ACHN (cell line): ENCODE data around the gene TRIM29.
A peak's percentile ranks its signal among the peaks of the same experiment; 100 is the strongest.
"Not testable (repeated sequence)": the region's sequence is repeated elsewhere in the genome, so short reads cannot be mapped to it uniquely, and the experiment has no call there.

Experiments used
- DNase-seq: peaks from one replicate; pipeline ENCODE4 v3.0.0-alpha.2; 2015
- in situ Hi-C: cut with HindIII; loops from 2 replicates; pipeline ENCODE4 v1.10.0; 2017; ENCODE audit warnings: low sequenced_read_pairs, low pct_ligation_motif_present, low pct_unique_long_range_greater_than_20kb

Gene TRIM29, protein sequence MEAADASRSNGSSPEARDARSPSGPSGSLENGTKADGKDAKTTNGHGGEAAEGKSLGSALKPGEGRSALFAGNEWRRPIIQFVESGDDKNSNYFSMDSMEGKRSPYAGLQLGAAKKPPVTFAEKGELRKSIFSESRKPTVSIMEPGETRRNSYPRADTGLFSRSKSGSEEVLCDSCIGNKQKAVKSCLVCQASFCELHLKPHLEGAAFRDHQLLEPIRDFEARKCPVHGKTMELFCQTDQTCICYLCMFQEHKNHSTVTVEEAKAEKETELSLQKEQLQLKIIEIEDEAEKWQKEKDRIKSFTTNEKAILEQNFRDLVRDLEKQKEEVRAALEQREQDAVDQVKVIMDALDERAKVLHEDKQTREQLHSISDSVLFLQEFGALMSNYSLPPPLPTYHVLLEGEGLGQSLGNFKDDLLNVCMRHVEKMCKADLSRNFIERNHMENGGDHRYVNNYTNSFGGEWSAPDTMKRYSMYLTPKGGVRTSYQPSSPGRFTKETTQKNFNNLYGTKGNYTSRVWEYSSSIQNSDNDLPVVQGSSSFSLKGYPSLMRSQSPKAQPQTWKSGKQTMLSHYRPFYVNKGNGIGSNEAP

DNA sequence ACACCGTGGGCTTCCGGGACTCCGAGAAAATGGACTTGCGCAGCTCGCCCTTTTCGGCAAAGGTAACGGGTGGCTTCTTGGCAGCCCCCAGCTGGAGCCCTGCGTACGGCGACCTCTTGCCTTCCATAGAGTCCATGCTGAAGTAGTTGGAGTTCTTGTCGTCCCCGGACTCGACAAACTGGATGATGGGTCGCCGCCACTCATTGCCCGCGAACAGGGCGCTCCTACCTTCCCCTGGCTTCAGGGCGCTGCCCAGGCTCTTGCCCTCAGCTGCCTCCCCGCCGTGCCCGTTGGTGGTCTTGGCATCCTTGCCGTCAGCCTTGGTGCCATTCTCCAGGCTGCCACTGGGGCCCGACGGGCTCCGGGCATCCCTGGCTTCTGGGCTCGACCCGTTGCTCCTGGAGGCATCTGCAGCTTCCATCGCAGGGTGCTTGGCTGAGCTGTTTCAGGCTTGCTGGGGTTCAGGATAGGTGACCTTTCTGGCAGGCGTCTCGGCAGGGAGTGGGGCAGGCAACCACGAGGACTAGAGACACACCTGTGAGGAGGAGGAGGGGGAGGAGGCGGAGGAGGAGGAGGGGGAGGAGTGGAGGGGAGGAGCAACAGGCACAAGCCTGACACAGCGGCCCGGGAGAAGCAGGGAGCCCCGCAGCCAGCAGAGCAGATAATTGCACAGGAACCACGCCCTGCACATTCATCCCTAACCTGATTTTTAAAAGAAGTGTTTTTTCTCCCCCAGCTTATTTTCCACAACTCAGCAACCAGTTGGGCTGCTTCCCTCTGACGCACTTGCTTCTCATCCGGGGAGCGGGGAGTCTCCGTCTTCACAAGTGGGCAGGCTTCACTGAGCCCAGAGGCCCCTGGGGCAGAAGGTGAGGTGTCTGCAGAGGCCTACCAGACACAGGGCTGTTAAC is at the start of gene TRIM29:
TRIM29 (minus strand) TSS at position 503 of the 911 bp plus-strand sequence; CDS start at position 421, 82 bp downstream.
- DNase-seq = no peak
- in situ Hi-C loops = no loop called here

DNA sequence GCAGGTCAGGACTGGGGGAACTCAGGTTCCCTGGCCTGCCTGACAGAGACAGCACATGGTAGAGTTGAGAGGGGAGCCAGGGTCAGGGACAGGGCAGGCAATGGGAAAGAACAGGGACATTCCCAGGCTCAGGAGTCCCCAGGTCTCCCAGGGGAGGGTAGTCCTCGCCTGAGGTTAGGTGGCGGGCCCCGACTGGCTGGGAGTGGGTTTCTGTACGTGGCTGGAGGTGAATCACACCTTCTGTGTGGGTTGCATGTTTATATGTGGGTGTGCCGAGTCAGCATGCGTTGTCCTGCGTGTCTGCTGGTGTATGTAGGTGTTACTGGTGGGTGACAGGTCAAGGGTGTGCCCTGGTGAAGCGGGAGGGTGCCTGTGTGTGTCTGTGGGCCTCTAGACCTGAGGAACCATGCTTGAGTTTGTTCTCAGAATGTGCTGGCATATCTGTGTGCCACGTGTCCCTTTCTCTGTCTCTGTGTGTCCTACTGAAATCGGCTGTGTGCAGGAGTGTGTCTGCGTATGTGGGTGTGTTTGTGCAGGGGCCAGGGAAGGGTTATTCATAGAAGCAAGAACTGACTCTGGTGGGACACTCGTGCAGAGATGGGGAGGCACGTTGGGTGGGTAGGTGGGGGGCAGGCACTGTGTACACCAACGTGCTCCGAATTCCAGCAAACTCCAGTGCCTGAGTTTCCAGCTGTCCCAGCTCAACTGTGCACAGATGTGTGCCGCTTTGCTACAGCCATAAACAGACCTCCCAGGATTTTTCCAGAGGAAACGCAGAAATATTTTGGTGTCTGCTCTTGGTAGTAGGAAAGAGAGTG is 49.1 kb upstream of the TRIM29 start:
- no peak for DNase-seq

DNA sequence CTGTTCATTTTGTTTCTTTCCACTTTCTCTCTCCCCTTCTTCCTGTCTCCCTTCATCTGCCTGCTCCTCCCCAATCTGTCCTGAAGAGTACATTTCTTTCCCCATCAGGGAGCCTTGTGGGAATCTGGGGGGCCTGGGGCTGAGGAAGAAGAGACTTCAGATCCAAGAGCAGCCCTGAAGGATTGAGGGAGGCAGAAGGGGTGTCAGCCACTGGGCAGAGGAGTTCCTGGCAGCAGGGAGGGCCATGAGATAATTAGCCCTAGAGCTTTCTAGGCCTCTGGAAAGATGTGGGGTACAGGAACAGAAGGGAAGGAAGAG is 48.5 kb upstream of the TRIM29 start:
- in situ Hi-C loops = no loop called here
- no peak for DNase-seq

More for the DNA sequence above, 49.1 kb upstream of the TRIM29 start:
- in situ Hi-C loops = no loop called here

DNA sequence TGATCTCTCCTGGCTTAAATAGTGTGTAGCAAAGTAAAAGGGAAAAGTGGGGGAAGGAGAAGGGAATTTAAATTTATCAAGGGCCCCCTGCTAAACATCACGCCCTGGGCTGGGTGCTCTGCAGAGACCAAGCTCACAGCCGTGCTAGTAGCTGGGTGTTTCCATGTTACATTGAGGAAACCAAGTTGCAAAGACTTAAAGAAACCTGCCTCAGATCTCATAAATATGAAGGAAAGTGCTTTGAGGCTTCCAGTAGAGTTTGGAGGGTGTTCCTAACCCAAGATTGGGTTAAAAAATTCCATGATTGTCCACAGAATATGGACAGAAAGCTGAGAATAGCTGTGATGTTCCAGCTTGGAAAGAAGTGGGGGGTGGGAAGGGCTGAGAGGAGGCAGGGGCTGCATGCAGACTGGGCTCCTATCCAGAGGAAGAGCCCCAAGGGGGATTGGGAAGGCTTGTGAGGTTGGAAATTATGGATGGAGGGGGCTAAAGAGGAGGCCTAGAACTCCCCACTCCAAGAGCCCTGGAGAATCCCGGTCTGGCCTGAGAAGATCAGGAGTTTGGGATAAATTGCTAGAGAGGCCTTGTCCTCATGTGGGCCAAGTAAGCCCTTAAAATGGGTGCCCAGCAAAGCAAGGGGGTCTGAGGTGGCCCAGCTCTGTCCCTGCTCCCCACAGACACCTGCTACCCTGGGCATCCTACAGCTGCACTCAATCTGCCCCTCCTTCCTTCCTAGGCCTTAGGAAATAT is 48.0 kb upstream of the TRIM29 start:
- no peak for DNase-seq
- in situ Hi-C loops = no loop called here

DNA sequence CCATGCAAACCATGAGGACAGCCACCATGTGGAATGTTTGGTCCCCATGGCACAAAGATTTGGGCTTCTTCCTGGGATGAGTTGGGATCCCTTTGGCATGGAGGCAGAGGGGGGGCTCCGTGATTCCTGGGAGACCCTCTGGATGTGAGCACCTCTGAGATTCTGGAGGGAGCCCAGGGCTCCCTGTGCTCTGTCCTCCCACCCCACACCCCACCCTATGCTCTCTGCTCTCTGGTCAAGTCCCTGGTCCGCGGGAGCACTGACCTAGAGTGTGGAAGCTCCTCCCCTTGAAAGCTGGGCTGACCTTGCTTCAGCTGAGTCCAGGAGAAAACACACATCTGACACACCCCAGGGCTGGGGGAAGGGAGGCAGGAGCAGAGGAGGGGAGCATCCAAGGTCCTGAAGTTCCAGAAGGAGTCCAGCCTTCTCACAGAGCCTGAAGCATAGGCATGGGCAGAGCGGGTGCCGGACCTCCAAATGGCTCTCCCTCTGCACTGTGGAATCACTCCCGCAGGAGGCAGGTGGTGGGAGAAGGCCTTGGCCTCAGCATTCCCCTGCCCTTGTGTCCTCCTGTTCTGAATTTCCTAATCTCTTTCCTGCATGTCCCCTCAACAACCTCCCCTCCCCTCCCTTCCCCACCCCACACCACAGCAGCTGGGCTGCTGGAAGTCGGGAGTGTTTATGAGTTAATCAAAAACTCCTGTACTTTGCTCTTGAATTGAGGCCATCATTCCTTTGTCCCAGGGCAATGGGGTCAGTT is 47.2 kb upstream of the TRIM29 start:
- in situ Hi-C loops = no loop called here
- peak; percentile 46 for DNase-seq

DNA sequence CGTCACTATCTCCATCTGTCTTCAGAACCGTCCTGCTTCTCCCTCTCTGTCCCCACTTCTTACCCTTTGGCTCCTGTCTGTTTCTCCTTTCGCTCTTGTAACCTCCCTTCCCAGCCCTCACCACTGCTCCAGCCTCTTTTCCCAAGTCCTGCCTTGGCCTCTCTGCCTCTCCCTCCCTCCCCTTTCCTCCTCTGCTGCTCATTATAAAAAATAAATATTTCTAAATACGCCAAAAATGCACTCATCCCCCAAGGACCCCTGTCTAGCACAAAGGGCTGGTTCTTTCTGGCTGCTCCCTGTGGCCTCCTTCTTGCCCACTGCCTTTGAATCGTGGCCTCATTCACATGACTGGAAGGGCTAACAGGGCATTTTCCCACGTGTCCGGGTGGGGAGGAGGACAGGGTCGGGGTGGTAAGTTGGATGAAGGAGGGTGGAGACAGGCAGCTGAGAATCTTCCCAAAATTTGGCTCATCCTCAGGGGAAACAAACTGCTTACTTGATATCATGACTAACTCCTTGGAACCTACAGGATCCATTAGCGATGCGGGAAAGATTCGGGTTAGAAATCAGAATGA is 46.5 kb upstream of the TRIM29 start:
- in situ Hi-C loops = no loop called here
- DNase-seq = no peak

DNA sequence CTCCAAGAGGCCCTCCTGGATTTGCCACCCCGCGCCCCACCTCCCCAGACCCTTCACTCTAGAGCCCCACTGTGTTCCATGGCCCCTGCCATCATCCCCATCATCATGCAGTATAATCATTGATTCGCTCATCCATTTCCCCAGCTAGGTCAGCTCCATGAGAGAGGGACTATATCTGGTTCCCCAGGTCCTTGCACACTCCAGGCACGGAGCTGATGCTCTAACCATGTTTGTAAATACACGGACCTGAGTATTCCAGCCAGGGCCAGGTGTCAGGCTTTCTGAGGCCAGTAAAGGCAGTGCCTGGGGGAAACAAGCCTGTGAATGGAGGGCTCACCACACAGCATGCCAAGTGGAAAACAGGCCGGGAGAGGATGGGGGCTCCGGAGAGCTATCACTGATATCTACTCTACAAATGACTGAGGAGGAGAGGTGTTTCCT is 45.8 kb upstream of the TRIM29 start:
- DNase-seq = no peak
- in situ Hi-C loops = no loop called here

DNA sequence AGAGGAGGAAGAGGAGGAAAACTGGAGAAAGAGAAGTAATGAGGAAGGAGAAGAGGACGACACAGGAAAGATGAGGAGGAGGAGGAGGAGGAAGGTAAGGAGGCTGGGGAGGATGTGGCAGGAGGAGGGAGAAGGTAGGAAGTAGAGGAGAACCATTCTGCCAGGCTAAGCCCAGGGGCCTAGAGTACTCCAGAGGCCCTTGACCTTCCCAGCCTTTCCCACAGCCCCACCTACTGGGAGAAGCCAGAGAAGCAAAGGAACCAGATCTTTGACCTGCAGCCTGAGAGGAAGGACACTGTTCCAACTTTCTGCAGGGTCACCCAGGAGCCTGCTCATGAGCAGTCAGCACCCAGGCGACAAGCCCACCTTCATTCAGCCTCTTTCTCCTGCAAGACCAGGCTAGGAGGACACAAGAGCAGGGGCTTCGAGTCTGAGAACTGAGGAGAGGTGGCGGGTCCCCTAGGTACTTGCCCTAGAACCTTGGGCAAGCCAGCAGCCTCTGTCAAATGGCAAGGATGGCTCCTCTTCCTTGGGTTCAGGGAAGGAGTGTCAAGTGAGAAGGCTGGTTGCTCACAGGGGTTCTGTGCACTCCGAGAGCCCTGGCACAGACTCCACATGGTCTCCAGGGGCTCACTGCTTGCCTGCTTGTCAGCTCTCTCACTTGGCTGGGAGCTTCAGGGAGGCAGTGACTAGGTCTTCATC is 45.0 kb upstream of the TRIM29 start:
- peak; percentile 44 for DNase-seq

DNA sequence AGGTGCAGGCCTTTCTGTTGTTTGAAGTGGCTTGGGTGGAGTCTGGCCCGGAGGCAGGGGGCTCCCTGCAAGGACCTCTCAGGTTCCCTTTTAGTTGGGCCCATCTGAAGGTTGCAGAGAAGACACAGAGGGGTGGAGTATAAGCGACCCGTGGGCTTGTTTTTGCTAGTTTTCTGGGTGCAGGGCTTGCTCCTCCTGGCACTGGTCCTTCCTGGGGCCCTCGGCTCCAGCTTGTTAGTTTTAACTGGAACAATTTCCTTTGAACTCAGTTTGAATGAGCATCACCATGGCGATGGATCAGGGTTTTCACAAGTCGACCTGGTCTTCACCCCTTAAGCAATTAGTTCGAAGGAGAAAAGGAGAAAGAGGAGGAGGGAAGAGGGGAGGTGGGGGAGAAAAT is 44.5 kb upstream of the TRIM29 start:
- DNase-seq = no peak
- in situ Hi-C loops = no loop called here

More for the DNA sequence above, 45.0 kb upstream of the TRIM29 start:
- in situ Hi-C loops = no loop called here

DNA sequence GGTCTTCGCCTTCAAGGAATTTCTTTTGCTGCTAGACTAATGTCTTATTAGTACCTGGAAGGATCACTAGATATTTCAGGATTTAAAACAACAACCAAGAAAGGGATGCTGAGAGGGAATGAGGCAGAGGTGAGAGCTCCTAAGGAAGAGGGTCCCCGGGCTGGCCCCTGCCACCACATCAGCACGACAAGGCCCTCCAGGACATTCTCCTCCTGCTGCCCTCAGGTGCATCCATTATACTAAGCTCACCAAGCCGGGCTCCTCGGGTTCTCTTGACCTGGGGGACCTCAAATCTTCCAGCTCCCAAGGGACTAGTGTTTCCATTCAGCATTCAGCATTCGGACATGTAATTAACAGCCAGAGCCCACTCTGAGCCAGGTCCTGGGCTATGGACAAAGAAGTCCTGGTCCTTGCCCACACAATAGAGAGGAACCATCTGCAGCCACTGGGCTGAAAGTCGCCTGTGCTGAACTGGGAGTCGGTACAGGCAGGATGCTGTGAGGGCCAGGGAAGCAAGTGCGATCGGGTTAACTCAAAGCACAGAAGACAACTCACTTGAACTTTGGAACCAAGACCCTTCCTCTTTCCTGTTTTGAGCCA is 43.6 kb upstream of the TRIM29 start:
- in situ Hi-C loops = no loop called here
- no peak for DNase-seq

DNA sequence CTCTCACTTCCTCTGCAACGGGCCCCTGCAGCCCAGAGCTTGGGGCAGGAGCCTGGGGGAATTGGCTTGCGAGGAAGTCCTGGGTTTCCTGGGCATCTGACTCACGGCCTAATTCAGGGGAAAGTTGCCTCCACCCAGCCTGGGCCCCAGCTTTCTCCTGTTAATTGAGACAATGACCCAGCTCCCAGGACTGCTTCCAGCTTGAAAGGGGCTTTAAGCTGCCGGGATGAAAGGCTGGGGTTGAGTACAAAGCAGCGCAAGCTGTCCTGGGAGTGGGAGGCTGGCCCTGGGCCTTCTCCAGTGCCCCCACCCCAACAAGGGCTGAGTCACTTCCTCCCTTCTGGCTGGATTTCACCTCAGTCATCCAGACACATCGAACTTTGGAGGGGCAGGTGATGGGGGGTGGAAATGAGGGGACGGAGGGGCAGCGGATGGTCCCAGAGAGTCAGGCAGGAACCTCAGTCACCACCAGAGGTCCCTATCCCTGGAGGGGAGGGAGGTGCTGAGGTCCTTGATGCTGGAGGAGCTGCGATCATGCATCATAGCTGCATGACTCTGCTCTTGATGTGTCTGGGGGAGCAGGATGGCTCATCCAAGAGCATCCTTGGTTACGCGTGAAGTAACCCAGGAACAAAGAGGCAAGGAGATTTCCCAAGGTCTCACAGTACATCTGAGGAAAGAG is 42.8 kb upstream of the TRIM29 start:
- DNase-seq = no peak
- in situ Hi-C loops = no loop called here

DNA sequence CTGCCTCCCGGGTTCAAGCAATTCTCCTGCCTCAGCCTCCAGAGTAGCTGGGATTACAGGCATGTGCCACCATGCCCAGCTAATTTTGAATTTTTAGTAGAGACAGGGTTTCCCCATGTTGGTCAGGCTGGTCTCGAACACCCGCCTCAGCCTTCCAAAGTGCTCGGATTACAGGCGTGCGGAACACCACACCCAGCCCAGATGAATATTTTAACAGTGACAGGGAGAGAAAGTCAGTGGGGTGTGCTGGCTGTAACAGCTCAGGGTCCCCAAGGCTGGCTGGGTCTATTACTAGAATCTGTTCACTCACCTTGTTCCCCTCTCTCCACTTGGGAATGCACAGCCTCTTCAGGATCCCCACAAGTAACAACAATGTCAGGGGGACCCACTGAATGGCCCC is 42.1 kb upstream of the TRIM29 start:
- DNase-seq, in situ Hi-C loops: not testable (repeated sequence)

DNA sequence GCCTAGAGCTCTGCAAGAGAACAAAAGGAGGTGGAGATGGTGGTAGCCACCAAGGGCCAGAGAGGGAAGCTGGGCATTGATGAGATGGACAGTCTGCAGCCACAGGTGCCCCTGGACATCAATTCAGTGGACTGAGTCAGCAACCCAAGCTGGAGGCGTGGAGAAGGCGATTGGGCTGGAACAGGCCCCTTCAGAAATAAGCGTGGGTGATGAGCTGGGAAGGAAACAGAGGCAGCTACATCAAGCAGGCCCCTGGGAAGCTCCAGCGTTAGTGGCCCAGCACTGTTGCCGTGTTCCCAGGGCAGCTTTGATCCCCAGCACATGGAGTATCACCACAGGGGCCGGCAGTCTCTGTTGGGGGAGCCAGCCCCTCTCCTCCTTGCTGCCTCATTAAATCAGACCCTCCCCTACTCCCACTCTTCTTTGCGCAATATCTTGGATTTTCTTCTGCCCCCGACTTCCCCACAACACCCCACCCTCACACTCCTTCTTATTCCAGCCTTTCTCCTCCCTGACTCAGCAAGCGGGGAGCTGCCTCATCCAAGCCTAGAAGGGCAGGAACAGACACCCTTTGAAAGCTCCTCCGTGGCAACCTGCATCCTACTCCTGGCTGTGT is 41.3 kb upstream of the TRIM29 start:
- in situ Hi-C loops = no loop called here
- no peak for DNase-seq

DNA sequence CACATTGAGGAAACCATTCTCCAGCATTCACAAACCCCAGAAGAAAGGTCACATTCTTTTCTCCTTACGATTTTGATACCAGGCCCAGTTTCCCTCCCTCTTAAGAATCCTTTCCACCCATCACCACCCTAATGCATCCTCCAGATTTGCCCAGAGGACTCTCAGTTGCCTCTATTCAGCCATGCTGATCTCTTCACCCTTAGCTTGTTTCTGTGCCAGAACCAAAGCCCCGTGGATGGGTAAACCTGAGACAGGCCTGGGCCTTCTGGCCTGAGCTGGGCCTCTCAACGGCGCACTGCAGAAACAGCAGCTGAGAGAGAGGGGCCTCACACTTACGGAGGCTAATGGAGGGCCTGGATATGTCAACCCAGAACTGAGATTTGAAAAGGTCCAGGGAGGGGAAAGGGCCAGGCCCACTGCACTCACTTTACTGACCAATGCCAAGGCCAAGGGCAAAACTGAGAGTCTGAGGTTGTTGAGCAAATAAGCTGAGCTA is 40.7 kb upstream of the TRIM29 start:
- in situ Hi-C loops = no loop called here
- DNase-seq = no peak

DNA sequence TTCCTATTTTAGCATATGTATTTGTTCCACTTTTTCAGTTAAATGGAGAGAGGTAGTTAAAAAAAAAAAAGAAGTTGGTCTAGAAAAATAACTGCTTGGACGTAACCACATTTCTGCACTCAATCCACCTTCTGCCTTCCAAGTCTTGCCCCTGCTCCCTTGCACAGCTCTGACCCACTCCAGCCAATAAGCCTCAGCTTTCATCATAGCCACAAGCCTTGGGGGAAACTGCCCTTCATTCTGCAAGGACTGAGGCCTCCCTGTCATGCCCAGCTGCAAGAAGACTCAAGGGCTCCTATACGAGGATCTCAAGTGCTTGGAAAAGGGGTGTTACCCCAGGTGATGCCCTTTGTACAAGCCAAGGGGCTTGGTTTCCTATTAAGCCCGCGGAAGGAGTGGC is 37.0 kb upstream of the TRIM29 start:
- no peak for DNase-seq
- in situ Hi-C loops = no loop called here
